Measurements from ENCODE around the gene CEACAM19. TPM values are rescaled to one million over a fixed set of nuclear protein-coding genes. Genes with fewer than 3 reads are reported as not detected.
"Not testable (repeated sequence)": the region's sequence is repeated elsewhere in the genome, so short reads cannot be mapped to it uniquely, and the experiment has no call there.

The CEACAM19 gene
- total and polyA plus RNA-seq, 2 of the 8 experiments (the other 6 are each of a cell fraction or from before 2014, with no cell fraction given), result 3.1 to 3.4 TPM

GRCh38 chr19:44684396-44684795 lies 13.1 kb downstream of the CEACAM19 start:
- H2BK12ac ChIP-seq (ENCODE audit: low read depth, low read length); H3K79me1 ChIP-seq (ENCODE audit: low read depth, low read length); H3K4me3 ChIP-seq (ENCODE audit: extremely low read depth in 1 of 4, insufficient read depth in 2 of 4, low read depth in 3 of 4, low read length in 4 of 4); H3K9me3 ChIP-seq (ENCODE audit: insufficient read depth in 2 of 2, low read depth in 1 of 2, low read length in 1 of 2); H2AK5ac ChIP-seq (ENCODE audit: low read depth, low read length); H2BK5ac ChIP-seq (ENCODE audit: low read depth, low read length); H3K27me3 ChIP-seq (replicated peaks in 1 of 4; ENCODE audit: control insufficient read depth in 3 of 4, extremely low read depth in 1 of 4, insufficient read depth in 3 of 4, low read length in 3 of 4); FAIRE-seq; CTCF ChIA-PET (ENCODE audit: partially characterized antibody); H3K4me1 ChIP-seq (replicated peaks in 1 of 4; ENCODE audit: control insufficient read depth in 3 of 4, insufficient read depth in 4 of 4, low read length in 3 of 4); H3K4ac ChIP-seq (replicated peaks; ENCODE audit: insufficient read length, low read depth, low read length); H3K36me3 ChIP-seq (ENCODE audit: control insufficient read depth in 2 of 4, insufficient read depth in 4 of 4, low read length in 3 of 4); H3K56ac ChIP-seq (replicated peaks; ENCODE audit: insufficient read length, low read depth, low read length); H4K91ac ChIP-seq (replicated peaks; ENCODE audit: insufficient read length, low read length); H4K20me1 ChIP-seq (replicated peaks in 1 of 2; ENCODE audit: control insufficient read depth in 1 of 2, insufficient read depth in 2 of 2, low read length in 2 of 2); H4K8ac ChIP-seq (ENCODE audit: extremely low read depth, insufficient read depth, low read length); H4K5ac ChIP-seq (ENCODE audit: insufficient read length, low read depth, low read length); H3K18ac ChIP-seq (ENCODE audit: extremely low read depth, low read length); POLR2A ChIA-PET (ENCODE audit: partially characterized antibody); H3K27ac ChIP-seq (ENCODE audit: low read depth, low read length); H2BK120ac ChIP-seq (replicated peaks; ENCODE audit: low read depth, low read length); H3K9ac ChIP-seq (replicated peaks in 1 of 4; ENCODE audit: extremely low read depth in 1 of 4, low read depth in 3 of 4, low read length in 3 of 4); H3K14ac ChIP-seq (ENCODE audit: insufficient read length); H2BK15ac ChIP-seq (ENCODE audit: low read length); H3K23me2 ChIP-seq (ENCODE audit: low read depth, low read length); H2AFZ ChIP-seq (ENCODE audit: low read length); H2BK20ac ChIP-seq (ENCODE audit: low read length); H3K23ac ChIP-seq (ENCODE audit: insufficient read length); DNase-seq (ENCODE audit: low read depth in 1 of 2, low spot score in 2 of 2); H3K4me2 ChIP-seq (ENCODE audit: insufficient read depth in 1 of 2, low read depth in 2 of 2, low read length in 2 of 2); H3K79me2 ChIP-seq (ENCODE audit: control insufficient read depth in 1 of 2, insufficient read depth in 2 of 2, low read length in 2 of 2): not testable (repeated sequence)
- peak; percentile 76; the same call in 1 of the 2 replicates for TF ChIP-seq KDM1A (IDR thresholded peaks at IDR 0.05; ENCODE audit: borderline replicate concordance, low read length)
- 93 to 100% methylated on average over 1 to 3 of the region's 3 CpGs for WGBS, 2 experiments (ENCODE audit: extremely low coverage in 1 of 2, insufficient coverage in 1 of 2, insufficient read length in 1 of 2, insufficient replicate concordance in 2 of 2, low coverage in 1 of 2, low lambda C conversion rate in 2 of 2, missing lambda C conversion rate in 1 of 2)
